Neural cell (in vitro differentiated cells): Measurements from ENCODE around the gene ATP8B4. TPM values are rescaled to one million over a fixed set of nuclear protein-coding genes. Genes with fewer than 3 reads are reported as not detected.

ENCODE experiments used
- H2AFZ ChIP-seq: fragments of 200-600, 300-800 bp; sonication (generic), shearing (Covaris generic); 2 replicates; pipeline ENCODE4 v1.6.0; 2014; ENCODE audit warnings: low read depth, mild to moderate bottlenecking, antibody characterized with exemption, low read length, moderate library complexity
- H3F3A ChIP-seq: fragments of 200-600 bp; shearing (Covaris generic); 2 replicates; pipeline ENCODE4 v1.6.1; 2016; ENCODE audit warnings: mild to moderate bottlenecking, moderate library complexity, mixed read lengths, antibody characterized with exemption, low read length; ENCODE audit not compliant: insufficient read depth, poor library complexity, severe bottlenecking
- H3K27ac ChIP-seq: fragments of 200-600, 300-800 bp; sonication (generic), shearing (Covaris generic); 2 replicates; pipeline ENCODE4 v1.5.1; 2014; ENCODE audit warnings: mild to moderate bottlenecking, low read length, moderate library complexity
- H3K27me3 ChIP-seq: fragments of 300-800, 200-600 bp; sonication (generic), shearing (Covaris generic); 2 replicates; pipeline ENCODE4 v1.6.0; 2014; ENCODE audit warnings: mild to moderate bottlenecking, low read depth, low read length, moderate library complexity; ENCODE audit not compliant: insufficient read depth
- H3K36me3 ChIP-seq: fragments of 300-800, 200-600 bp; sonication (generic), shearing (Covaris generic); 2 replicates; pipeline ENCODE4 v1.5.1; 2014; ENCODE audit warnings: mild to moderate bottlenecking, antibody characterized with exemption, low read length, moderate library complexity; ENCODE audit not compliant: insufficient read depth
- H3K4me2 ChIP-seq: fragments of 300-800, 200-600 bp; sonication (generic), shearing (Covaris generic); 2 replicates; pipeline ENCODE4 v1.6.0; 2014; ENCODE audit warnings: mild to moderate bottlenecking, low read length
- H3K4me3 ChIP-seq: fragments of 300-800, 200-600 bp; sonication (generic), shearing (Covaris generic); 2 replicates; pipeline ENCODE4 v1.5.1; 2014; ENCODE audit warnings: mild to moderate bottlenecking, low read length, moderate library complexity
- H3K79me2 ChIP-seq: fragments of 200-600 bp; shearing (Covaris generic); replicated peaks from 2 replicates; pipeline ENCODE4 v1.6.0; 2014; ENCODE audit warnings: mild to moderate bottlenecking, low read length, moderate library complexity; ENCODE audit not compliant: insufficient read depth
- H3K9ac ChIP-seq: fragments of 300-800, 200-600 bp; sonication (generic), shearing (Covaris generic); 2 replicates; pipeline ENCODE4 v1.6.1; 2016; ENCODE audit warnings: mild to moderate bottlenecking, low read length, mixed read lengths
- H3K9me2 ChIP-seq: fragments of 200-600 bp; shearing (Covaris generic); 2 replicates; pipeline ENCODE4 v1.6.1; 2016; ENCODE audit warnings: mild to moderate bottlenecking, low read length, mixed read lengths; ENCODE audit not compliant: insufficient read depth
- H3K9me3 ChIP-seq: fragments of 200-600, 300-800 bp; sonication (generic), shearing (Covaris generic); 2 replicates; pipeline ENCODE4 v1.6.1; 2016; ENCODE audit warnings: mild to moderate bottlenecking, mixed run types, low read length, moderate library complexity, mixed read lengths
- H4K20me1 ChIP-seq: fragments of 200-600 bp; shearing (Covaris generic); 2 replicates; pipeline ENCODE4 v1.6.1; 2016; ENCODE audit warnings: mild to moderate bottlenecking, mixed run types; ENCODE audit not compliant: insufficient read depth
- EP300 ChIP-seq: fragments of 450-650 bp; conservative IDR thresholded peaks from 2 replicates; pipeline ENCODE4 v1.6.1; 2014; ENCODE audit warnings: antibody characterized with exemption, mild to moderate bottlenecking, moderate library complexity; ENCODE audit not compliant: poor library complexity, severe bottlenecking
- EZH2 ChIP-seq: fragments of 200-600, 300-800 bp; shearing (Covaris generic), sonication (generic); IDR thresholded peaks from 2 replicates; pipeline ENCODE4 v1.6.1; 2014; ENCODE audit warnings: antibody characterized with exemption, low read length, borderline replicate concordance, mild to moderate bottlenecking; ENCODE audit not compliant: insufficient read depth, poor library complexity, severe bottlenecking
- MXI1 ChIP-seq: fragments of 450-650 bp; conservative IDR thresholded peaks from 2 replicates; pipeline ENCODE4 v1.6.1; 2014; ENCODE audit warnings: antibody characterized with exemption, mild to moderate bottlenecking; ENCODE audit not compliant: poor library complexity, severe bottlenecking
- POLR2AphosphoS5 ChIP-seq: IDR thresholded peaks from 2 replicates; pipeline ENCODE4 v1.6.1; 2012
- RAD21 ChIP-seq: fragments of 450-650 bp; conservative IDR thresholded peaks from 2 replicates; pipeline ENCODE4 v1.6.1; 2014; ENCODE audit warnings: antibody characterized with exemption, mild to moderate bottlenecking, moderate library complexity
- SMC3 ChIP-seq: fragments of 450-650 bp; conservative IDR thresholded peaks from 2 replicates; pipeline ENCODE4 v1.6.1; 2014; ENCODE audit warnings: antibody characterized with exemption, mild to moderate bottlenecking, moderate library complexity; ENCODE audit not compliant: poor library complexity
- TAF1 ChIP-seq: IDR thresholded peaks from 2 replicates; pipeline ENCODE4 v1.6.1; 2012; ENCODE audit warnings: low read depth
- polyA plus RNA-seq: library from polyadenylated mRNA; depleted of rRNA; stranded (reverse); fragments of >200 nt; gene quantifications from 2 replicates; pipeline ENCODE4 v1.2.3, GENCODE V29; 2014
- TF ChIP-seq, protein P1 (sequence below): IDR thresholded peaks from 2 replicates; pipeline ENCODE4 v1.6.1; 2012; ENCODE audit warnings: borderline replicate concordance
- TF ChIP-seq, protein P2 (sequence below): fragments of 450-650 bp; IDR thresholded peaks from 2 replicates; pipeline ENCODE4 v1.5.1; 2014; ENCODE audit warnings: antibody characterized with exemption, mild to moderate bottlenecking, moderate library complexity; ENCODE audit not compliant: poor library complexity, severe bottlenecking

Gene ATP8B4
- polyA plus RNA-seq, 1 donor from 2014 or later, result 2.9 TPM

DNA sequence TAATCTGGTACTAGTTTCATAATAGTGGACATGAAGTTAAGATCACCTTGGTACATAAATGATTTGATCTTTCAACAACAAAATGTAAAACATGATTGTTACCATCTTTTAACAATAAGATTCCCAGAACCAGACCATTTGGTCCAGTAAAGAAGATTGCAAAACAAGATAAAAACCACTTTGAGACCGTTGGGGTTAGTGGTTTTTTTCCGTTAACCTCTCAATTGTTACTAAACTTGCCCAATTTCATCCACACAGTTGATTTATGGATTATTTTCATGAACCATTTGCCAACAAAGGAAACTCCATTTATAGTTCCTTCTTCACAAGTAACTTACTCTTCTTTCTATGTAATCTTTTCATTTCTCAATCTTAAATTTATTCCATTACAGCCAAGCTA, 53.8 kb downstream of the ATP8B4 start:
- TF ChIP-seq EZH2 (no peak), SMC3 (no peak), MXI1 (no peak), RAD21 (no peak), POLR2AphosphoS5 (no peak), TAF1 (no peak), EP300 (no peak)
- TF ChIP-seq, protein P1, sequence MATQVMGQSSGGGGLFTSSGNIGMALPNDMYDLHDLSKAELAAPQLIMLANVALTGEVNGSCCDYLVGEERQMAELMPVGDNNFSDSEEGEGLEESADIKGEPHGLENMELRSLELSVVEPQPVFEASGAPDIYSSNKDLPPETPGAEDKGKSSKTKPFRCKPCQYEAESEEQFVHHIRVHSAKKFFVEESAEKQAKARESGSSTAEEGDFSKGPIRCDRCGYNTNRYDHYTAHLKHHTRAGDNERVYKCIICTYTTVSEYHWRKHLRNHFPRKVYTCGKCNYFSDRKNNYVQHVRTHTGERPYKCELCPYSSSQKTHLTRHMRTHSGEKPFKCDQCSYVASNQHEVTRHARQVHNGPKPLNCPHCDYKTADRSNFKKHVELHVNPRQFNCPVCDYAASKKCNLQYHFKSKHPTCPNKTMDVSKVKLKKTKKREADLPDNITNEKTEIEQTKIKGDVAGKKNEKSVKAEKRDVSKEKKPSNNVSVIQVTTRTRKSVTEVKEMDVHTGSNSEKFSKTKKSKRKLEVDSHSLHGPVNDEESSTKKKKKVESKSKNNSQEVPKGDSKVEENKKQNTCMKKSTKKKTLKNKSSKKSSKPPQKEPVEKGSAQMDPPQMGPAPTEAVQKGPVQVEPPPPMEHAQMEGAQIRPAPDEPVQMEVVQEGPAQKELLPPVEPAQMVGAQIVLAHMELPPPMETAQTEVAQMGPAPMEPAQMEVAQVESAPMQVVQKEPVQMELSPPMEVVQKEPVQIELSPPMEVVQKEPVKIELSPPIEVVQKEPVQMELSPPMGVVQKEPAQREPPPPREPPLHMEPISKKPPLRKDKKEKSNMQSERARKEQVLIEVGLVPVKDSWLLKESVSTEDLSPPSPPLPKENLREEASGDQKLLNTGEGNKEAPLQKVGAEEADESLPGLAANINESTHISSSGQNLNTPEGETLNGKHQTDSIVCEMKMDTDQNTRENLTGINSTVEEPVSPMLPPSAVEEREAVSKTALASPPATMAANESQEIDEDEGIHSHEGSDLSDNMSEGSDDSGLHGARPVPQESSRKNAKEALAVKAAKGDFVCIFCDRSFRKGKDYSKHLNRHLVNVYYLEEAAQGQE, result no peak
- TF ChIP-seq, protein P2, sequence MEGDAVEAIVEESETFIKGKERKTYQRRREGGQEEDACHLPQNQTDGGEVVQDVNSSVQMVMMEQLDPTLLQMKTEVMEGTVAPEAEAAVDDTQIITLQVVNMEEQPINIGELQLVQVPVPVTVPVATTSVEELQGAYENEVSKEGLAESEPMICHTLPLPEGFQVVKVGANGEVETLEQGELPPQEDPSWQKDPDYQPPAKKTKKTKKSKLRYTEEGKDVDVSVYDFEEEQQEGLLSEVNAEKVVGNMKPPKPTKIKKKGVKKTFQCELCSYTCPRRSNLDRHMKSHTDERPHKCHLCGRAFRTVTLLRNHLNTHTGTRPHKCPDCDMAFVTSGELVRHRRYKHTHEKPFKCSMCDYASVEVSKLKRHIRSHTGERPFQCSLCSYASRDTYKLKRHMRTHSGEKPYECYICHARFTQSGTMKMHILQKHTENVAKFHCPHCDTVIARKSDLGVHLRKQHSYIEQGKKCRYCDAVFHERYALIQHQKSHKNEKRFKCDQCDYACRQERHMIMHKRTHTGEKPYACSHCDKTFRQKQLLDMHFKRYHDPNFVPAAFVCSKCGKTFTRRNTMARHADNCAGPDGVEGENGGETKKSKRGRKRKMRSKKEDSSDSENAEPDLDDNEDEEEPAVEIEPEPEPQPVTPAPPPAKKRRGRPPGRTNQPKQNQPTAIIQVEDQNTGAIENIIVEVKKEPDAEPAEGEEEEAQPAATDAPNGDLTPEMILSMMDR, result no peak
- Histone ChIP-seq H3K9me2 (no peaks in the 10 kb centered on the region), H3K9me3 (no peaks in the 10 kb centered on the region), H3K27me3 (no peaks in the 10 kb centered on the region), H3K9ac (no peak overlapping the region), H3K36me3 (no peaks in the 10 kb centered on the region), H3F3A (no peaks in the 10 kb centered on the region), H3K4me2 (no peak overlapping the region), H3K27ac (no peak overlapping the region), H3K79me2 (no peaks in the 10 kb centered on the region), H2AFZ (no peak overlapping the region), H3K4me3 (no peak overlapping the region), H4K20me1 (no peaks in the 10 kb centered on the region)

DNA sequence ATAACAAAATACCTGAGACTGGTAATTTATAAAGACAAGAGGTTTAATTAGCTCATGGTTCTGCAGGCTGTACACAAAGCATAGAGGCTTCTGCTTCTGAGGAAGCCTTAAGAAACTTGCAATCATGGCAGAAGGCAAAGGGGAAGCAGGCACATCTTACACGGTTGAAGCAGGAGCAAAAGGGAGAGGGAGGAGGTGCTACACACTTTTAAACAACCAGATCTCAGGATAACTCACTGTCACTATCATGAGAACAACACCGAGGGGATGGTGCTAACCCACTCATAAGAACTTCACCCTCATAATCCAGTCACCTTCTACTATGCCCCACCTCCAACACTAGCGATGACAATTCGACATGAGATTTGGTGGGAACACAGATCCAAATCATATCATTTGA, 54.4 kb downstream of the ATP8B4 start:
- H3K9ac ChIP-seq, result no peak overlapping the region
- no peak overlapping the region for H3K4me2 ChIP-seq
- H3F3A ChIP-seq, result no peaks in the 10 kb centered on the region
- TF ChIP-seq, protein P1, result no peak
- TF ChIP-seq EP300, result no peak
- TF ChIP-seq TAF1, result no peak
- TF ChIP-seq, protein P2, result no peak
- TF ChIP-seq POLR2AphosphoS5, result no peak
- no peak for TF ChIP-seq SMC3
- no peak for TF ChIP-seq EZH2
- TF ChIP-seq RAD21, result no peak
- no peak for TF ChIP-seq MXI1
- no peaks in the 10 kb centered on the region for H3K27me3 ChIP-seq
- H3K9me3 ChIP-seq, result no peaks in the 10 kb centered on the region
- H4K20me1 ChIP-seq, result no peaks in the 10 kb centered on the region
- no peaks in the 10 kb centered on the region for H3K36me3 ChIP-seq
- H3K9me2 ChIP-seq, result no peaks in the 10 kb centered on the region
- no peak overlapping the region for H2AFZ ChIP-seq
- H3K27ac ChIP-seq, result no peak overlapping the region
- H3K4me3 ChIP-seq, result no peak overlapping the region
- no peaks in the 10 kb centered on the region for H3K79me2 ChIP-seq
